Stimulated activated memory B cell treated with anti-CD40 and anti-IgM and Interleukin-4, amounts not matched to agents 10 μg/mL and 1 μg/mL and 100 μg/mL, for 72 hours (primary cell): ENCODE data around the gene SPDYE4.
"Not testable (repeated sequence)": the region's sequence is repeated elsewhere in the genome, so short reads cannot be mapped to it uniquely, and the experiment has no call there.

ENCODE experiments used
- ATAC-seq: fragments of 150-1000 bp; cut with Tn5 transposase; 2 replicates; pipeline ENCODE4 v1.10.0; 2021
- H3K27ac Mint-ChIP-seq: one replicate; pipeline ENCODE4 v1.8.0; 2022; ENCODE audit warnings: mild to moderate bottlenecking, mixed read lengths
- H3K27me3 Mint-ChIP-seq: one replicate; pipeline ENCODE4 v1.8.0; 2022; ENCODE audit warnings: mixed read lengths
- H3K36me3 Mint-ChIP-seq: one replicate; pipeline ENCODE4 v1.8.0; 2022; ENCODE audit warnings: mixed read lengths
- H3K4me1 Mint-ChIP-seq: one replicate; pipeline ENCODE4 v1.8.0; 2022; ENCODE audit warnings: mixed read lengths
- H3K4me3 Mint-ChIP-seq: one replicate; pipeline ENCODE4 v1.8.0; 2022; ENCODE audit warnings: mild to moderate bottlenecking, moderate library complexity, mixed read lengths
- H3K9me3 Mint-ChIP-seq: one replicate; pipeline ENCODE4 v1.8.0; 2022; ENCODE audit warnings: mixed read lengths

Gene SPDYE4, protein sequence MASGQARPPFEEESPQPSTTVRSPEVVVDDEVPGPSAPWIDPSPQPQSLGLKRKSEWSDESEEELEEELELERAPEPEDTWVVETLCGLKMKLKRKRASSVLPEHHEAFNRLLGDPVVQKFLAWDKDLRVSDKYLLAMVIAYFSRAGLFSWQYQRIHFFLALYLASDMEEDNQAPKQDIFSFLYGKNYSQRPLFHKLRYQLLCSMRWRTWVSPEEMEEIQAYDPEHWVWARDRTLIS

DNA sequence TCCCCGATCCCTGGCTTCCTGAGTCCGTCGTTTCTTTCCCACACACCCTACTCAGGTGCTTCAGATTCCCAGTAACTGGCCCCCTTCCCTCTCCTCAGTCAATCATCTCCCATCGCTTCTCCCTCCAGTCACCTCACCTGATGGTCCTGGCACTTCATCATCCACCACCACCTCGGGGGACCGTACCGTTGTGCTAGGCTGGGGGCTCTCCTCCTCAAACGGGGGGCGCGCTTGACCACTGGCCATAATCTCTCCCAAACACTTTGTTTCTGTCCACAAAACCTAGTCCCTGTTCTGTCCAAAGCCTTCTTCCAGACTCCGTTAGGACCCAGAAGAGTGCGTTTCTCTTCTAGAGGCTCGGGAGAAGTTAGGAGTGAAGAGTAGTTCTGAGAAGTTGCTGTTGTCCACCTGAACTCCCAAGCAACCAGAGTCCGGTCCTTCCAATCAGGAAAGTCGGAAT lies at the start of gene SPDYE4:
TSS of gene SPDYE4 (minus strand) at position 410 of the 460 bp plus-strand sequence. CDS start at position 246, 164 bp downstream.
- H3K4me3 Mint-ChIP-seq = no peak within 1 kb of the TSS
- no peaks in the 10 kb centered on the region for H3K9me3 Mint-ChIP-seq
- no peaks in the 10 kb centered on the region for H3K4me1 Mint-ChIP-seq
- no peaks in the 10 kb centered on the region for H3K36me3 Mint-ChIP-seq
- peaks cover 46% of the 10 kb centered on the region for H3K27me3 Mint-ChIP-seq
- no peak within 1 kb of the TSS for H3K27ac Mint-ChIP-seq
- ATAC-seq = no peak

DNA sequence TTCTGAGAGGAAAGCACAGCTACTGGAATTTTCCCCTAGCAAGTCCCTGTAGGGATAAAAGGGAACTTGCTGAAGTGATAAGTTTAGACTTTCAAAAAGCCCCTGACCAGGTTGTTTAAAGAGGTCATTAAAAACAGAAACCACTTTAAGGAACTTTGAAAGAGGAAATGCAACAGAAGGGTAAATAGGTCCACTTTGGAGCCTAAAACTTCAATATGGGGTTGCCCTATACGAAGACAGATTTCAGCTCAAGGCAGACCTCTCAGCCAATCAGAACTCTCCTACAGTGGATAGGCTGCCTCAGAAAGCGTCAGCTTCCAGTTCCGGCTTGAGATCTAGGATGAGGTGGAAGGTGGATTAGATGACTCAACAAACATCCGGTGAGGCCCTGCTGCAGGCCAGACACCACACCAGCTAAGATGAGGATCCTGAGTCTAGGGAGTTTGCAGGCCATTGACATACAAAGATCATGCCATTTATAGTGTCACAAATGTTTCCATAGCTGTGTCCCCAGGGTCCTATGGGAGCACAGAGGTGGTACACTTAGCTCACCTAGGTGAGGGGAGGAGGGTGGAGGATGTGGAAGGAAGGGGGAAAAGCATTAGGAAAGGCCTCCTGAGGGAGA lies 48.7 kb upstream of the SPDYE4 start:
- Mint-ChIP-seq H3K36me3 (peaks cover 28% of the 10 kb centered on the region), H3K27me3 (no peaks in the 10 kb centered on the region), H3K9me3 (peaks cover 14% of the 10 kb centered on the region), H3K4me1 (peaks cover 40% of the 10 kb centered on the region), H3K4me3 (peak overlapping the region; percentile 71), H3K27ac (peak overlapping the region; percentile 100)
- peak; percentile 98 for ATAC-seq

DNA sequence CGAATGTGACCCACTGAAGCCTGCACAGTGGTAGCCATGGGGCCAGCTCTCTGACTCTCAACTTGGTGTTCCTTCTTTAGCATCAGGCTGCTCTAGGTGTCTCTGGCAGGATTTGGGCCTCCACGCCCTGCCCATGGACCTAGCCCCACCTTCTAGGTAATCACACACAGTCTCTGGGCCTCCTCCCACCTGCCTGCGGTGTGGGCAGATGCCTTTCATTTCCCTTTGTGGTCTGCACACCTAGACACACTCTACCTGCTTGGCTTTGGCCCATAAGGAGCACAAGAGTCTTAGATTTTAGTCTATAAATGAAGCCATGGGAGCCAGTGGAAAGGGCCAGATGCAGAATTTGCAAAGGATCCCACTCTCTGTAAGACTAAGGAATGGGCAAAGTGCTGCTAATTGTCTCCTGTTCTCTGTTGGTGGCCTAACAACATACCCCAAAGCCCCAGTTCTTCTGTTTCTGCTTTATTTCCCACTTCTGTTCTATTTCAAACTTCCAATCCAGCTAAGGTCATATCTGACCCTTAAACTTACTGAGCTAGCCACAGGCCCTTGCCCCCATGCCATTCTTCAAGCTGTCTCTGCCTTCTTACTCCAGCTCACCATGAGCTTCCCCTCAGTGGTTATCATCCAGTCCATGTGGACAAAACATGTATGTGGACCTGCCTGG lies 48.0 kb upstream of the SPDYE4 start:
- Mint-ChIP-seq H3K4me3 (peak overlapping the region; percentile 10), H3K27ac (peak overlapping the region; percentile 100)

DNA sequence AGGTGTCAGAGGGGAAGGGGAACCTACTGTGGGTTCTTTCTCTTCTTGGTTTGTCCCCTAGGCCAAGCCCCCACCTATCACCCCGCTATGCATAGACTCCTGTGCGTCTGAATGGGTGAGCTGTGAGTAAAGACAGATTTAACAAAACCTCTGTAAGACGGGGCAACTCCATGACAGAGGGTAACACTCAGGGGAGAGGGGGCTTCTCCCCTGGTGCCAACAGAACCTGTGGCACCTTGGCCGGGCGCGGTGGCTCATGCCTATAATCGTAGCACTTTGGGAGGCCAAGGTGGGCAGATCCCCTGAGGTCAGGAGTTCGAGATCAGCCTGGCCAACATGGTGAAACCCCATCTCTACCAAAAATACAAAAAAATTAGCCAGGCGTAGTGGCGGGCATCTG lies 47.0 kb upstream of the SPDYE4 start:
- H3K36me3 Mint-ChIP-seq = peaks cover 19% of the 10 kb centered on the region
- ATAC-seq = not testable (repeated sequence)
- H3K27ac Mint-ChIP-seq = peak overlapping the region; percentile 100

More for the DNA sequence above, 48.0 kb upstream of the SPDYE4 start:
- H3K27me3 Mint-ChIP-seq = no peaks in the 10 kb centered on the region
- peaks cover 10% of the 10 kb centered on the region for H3K9me3 Mint-ChIP-seq
- peaks cover 40% of the 10 kb centered on the region for H3K4me1 Mint-ChIP-seq
- peaks cover 21% of the 10 kb centered on the region for H3K36me3 Mint-ChIP-seq
- peak; percentile 76 for ATAC-seq

DNA sequence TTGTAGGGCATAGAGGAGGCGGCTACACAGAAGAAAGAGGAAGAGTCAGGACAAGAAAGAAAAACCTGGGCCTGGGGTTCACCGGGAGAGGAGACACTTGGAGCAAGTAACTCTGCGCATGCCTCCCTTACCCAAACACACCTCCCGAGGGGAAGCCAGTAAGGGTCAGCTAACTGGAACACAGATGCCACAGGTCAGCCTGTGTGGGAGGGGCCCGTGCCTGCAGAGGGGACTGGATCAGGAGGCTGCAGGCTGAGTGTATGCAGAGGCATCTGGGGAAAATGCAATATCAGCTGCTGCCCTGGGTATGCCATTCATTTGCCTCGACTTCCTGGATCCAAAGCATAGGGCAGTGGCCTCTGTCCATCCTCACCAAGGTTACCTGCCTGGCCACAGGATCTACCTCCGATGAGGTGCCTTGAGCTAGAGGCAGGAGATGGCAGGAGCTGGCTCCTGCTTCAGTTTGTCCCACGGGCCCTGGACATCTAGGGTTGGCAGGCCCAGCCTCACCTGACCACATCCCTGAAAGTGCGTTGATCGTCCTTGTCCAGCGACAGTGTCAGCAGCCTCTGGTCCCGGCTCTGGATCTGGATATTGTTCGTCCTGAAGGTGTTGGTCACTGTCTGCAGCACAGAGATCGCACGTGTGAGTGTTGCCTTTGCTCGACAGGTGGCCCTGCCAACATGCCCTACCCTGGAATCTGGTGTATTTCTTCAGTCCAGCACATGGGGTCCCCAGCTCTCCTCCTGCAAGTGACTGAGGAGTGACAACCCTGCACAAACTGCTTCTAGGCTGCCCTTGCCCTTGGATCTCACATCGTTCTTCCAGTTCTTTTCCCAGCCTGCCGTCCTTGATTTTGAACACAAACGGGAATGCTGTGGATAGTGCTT lies 45.4 kb upstream of the SPDYE4 start:
- Mint-ChIP-seq H3K4me3 (no peak overlapping the region), H3K4me1 (peaks cover 49% of the 10 kb centered on the region), H3K27ac (peak overlapping the region; percentile 62), H3K27me3 (no peaks in the 10 kb centered on the region), H3K9me3 (peaks cover 10% of the 10 kb centered on the region), H3K36me3 (peaks cover 11% of the 10 kb centered on the region)
- ATAC-seq = no peak

More for the DNA sequence above, 47.0 kb upstream of the SPDYE4 start:
- H3K9me3 Mint-ChIP-seq, H3K27me3 Mint-ChIP-seq, H3K4me3 Mint-ChIP-seq: not testable (repeated sequence)
- H3K4me1 Mint-ChIP-seq = peaks cover 40% of the 10 kb centered on the region

DNA sequence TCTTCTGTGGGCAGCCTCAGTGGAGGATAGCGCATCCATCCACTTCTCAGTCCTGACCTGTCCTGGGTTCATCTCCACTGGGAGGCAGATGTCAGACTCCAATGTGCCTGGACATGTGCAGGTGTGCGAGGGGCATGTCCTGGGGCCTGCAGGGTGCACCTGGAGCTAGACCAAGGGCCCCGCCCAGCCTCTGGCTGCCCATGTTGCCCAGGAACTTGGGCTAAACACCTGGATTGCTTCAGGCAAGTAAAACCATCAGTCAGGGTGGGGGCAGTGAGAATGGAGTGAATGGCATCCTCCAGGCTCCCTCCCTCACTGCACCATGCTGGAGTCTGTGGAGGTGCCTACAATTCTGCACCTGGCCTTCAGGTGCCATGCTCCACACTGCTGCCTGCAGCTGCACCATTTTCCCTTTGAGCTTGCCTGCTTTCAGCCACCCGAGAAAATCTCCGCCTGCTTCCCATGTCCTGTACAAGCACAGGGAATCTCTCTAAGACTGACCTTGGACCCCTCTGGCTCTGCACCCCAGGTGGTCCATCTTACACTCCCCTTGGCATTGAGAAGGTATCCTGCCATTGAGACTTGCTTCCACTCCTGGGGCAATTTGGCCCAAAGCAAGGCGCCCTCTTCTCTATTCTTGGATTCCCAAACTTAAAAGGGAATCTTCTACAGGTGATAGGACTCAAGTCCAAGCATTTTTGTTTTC lies 42.9 kb upstream of the SPDYE4 start:
- ATAC-seq = no peak
- Mint-ChIP-seq H3K4me3 (no peak overlapping the region), H3K27me3 (no peaks in the 10 kb centered on the region), H3K9me3 (no peaks in the 10 kb centered on the region), H3K27ac (no peak overlapping the region), H3K36me3 (no peaks in the 10 kb centered on the region), H3K4me1 (peaks cover 26% of the 10 kb centered on the region)

DNA sequence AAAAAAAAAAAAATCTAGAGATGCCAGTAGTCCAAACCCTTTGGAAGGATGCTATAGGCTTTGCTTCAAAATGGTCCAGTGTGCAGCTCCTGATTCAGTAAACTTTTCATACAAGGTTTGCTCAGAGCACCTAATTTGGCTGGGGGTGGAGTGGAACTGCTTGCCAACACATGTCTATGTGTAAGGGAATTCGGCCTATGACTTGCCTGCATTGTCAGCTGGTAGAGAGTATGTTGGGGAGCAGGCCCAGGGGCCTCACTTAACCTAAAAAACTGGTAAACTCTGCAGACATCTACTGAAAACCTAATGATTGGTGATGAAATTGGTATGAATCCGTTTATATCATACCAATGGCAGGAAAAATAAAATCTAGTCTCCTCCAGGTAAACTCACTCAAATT lies 42.3 kb upstream of the SPDYE4 start:
- no peak overlapping the region for H3K4me3 Mint-ChIP-seq
- H3K9me3 Mint-ChIP-seq = no peaks in the 10 kb centered on the region
- H3K27me3 Mint-ChIP-seq = no peaks in the 10 kb centered on the region
- H3K4me1 Mint-ChIP-seq = peaks cover 20% of the 10 kb centered on the region
- no peak for ATAC-seq
- no peaks in the 10 kb centered on the region for H3K36me3 Mint-ChIP-seq
- no peak overlapping the region for H3K27ac Mint-ChIP-seq

DNA sequence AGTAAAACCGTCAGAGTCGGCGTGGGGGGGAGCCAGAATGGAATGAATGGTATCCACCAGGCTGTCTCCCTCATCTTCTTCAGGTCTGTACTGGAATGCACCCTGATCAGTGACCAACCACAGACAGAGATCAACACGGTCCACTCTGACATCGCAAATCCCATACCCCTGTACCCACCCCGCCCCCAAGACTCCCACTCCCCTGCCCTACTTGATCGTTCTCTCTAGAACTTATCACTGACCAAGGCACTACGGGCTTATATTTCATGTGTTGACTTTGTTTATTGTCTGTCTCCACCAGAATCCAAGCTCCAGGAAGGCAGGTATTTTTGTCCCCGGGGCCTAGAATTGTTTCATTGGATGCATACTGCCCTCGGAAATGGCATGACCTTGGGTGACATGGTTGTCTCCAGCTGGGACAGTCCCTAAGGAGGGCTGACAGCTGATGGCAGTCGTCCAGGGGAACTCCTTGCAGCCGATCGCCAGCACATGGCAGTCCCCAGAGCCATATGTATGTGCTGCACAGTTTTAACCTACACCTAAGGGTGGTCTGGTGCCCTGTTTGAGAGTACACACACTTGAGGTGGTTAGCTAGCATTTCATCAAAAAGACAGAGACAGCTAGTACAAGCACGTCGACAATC lies 41.3 kb upstream of the SPDYE4 start:
- H3K4me1 Mint-ChIP-seq = peaks cover 10% of the 10 kb centered on the region
- H3K9me3 Mint-ChIP-seq = no peaks in the 10 kb centered on the region
- no peaks in the 10 kb centered on the region for H3K27me3 Mint-ChIP-seq
- H3K36me3 Mint-ChIP-seq = no peaks in the 10 kb centered on the region
- H3K4me3 Mint-ChIP-seq = no peak overlapping the region
- ATAC-seq = no peak
- H3K27ac Mint-ChIP-seq = no peak overlapping the region

DNA sequence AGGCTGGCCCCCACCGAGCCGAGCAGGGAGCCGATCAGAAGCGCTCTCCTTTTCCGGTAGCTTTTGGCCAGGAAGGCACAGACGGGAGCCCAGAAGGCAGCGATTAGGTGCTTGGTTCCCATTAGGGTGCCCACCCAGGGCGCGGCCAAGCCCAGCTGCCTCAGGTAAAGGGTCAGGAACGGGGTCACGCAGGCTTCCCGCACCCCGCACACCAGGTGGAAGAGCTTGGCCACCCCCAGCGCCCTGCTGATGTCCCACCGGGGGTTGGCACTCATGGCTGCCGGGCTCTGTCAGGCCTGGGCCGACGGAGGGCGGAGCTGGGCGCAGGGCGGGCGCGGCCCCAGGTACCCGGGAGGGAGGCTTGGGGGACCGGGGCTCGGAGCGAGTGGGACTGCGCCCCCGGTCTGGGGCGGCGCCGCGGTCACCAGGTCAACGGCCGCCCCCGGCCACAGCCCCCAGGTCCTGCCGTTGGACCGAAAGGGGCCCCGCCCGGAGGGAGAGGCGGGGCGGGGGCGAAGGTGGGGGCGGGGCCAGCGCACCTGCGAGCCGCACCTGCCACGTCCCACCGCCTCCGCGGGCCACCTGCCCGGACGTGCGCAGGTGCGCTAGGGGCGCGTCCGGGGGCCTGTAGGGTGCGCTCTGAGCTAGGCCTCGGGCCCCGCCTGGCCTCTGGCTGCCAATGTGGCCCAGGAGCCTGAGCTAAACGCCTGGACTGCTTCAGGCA lies 40.7 kb upstream of the SPDYE4 start, which contains the start of gene MFSD6L:
TSS of gene MFSD6L (minus strand) at position 520 of the 724 bp plus-strand sequence. CDS start at position 275, 245 bp downstream.
- peaks cover 9% of the 10 kb centered on the region for H3K4me1 Mint-ChIP-seq
- peak; percentile 72 for ATAC-seq

DNA sequence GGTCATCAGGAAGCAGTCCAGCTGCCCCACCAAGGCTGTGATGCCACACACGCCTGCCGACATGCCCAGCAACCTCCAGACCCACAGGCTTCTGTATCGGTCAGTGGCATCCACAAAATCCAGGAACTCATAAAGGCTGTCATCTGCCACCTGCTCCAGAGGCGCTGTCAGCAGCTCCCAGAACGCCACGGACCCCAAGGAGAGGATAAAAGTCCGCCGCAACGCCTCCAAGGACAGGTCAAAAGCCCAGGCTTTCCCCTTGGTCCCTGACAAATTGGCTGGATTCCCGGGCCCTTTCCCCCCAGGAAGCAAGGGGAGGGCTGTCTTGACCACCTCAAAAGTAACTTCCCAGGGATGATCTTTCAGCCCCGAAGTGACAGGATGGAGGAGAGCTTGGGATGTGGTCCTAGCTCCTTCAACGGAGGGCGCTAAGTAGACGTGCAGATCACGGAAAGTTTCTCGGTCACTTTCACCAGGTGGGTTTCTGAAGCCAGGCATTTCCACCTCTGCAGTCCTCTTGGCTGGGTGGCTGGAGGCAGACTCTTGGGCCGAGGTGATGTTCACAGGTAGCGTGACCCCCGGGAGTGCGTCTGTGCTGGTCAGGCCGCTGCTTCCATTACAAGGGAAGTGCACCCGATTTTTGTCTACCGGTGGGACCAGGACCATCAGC lies 40.0 kb upstream of the SPDYE4 start:
- no peaks in the 10 kb centered on the region for H3K36me3 Mint-ChIP-seq
- peaks cover 16% of the 10 kb centered on the region for H3K4me1 Mint-ChIP-seq
- no peak overlapping the region for H3K27ac Mint-ChIP-seq
- no peak overlapping the region for H3K4me3 Mint-ChIP-seq
- no peak for ATAC-seq
- H3K9me3 Mint-ChIP-seq = no peaks in the 10 kb centered on the region
- H3K27me3 Mint-ChIP-seq = no peaks in the 10 kb centered on the region

More for the DNA sequence above, 40.7 kb upstream of the SPDYE4 start, which contains the start of gene MFSD6L:
- Mint-ChIP-seq H3K36me3 (no peaks in the 10 kb centered on the region), H3K27me3 (no peaks in the 10 kb centered on the region), H3K27ac (no peak within 1 kb of the TSS), H3K4me3 (no peak within 1 kb of the TSS), H3K9me3 (no peaks in the 10 kb centered on the region)

DNA sequence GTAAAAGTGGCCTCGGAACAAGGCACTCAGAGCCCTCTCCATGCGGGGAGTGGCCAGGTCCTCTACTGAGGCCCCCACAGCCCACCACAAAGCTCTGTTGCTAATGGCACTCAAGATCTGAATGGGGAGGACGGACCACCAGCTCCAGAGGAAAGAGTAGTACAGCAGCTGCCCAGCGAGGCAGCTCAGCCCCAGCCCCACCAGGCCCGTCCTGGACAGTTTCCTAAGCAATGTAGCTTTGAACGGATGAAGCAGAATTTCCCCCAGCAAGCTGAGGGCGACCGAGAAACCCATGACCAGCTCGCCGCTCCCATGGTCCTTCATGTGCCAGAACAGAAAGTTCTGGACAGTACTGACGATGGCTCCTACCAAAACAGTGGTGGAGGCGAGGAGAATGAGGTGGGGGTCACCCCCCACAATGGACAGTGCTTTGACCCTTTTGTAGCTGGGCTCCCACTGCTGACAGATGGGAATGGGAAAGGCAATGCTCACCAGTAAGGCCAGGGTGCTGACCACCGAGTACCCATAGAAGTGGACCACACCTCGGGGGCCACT lies 39.4 kb upstream of the SPDYE4 start:
- H3K27ac Mint-ChIP-seq = no peak overlapping the region
- H3K27me3 Mint-ChIP-seq = no peaks in the 10 kb centered on the region
- peaks cover 16% of the 10 kb centered on the region for H3K4me1 Mint-ChIP-seq
- H3K9me3 Mint-ChIP-seq = no peaks in the 10 kb centered on the region
- H3K4me3 Mint-ChIP-seq = no peak overlapping the region
- no peak for ATAC-seq
- H3K36me3 Mint-ChIP-seq = no peaks in the 10 kb centered on the region

DNA sequence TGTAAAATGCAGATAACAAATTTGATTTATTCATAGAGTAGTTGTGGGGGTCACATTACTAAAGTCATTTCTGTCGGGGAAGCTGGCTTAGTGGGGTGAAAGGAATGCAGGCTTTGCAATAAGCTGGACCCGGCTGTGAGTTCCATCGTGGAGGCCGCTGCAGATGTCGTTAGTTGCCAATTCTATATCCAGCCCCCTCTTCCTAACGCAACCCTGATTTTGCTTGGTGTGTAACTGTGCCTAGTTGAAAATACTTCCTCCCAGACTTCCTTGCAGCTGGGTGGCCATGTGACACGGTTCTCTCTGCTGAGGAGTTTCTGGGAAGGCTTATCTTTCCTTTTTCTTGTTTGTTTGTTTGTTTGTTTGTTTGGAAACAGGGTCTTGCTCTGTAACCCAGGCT lies 36.3 kb upstream of the SPDYE4 start:
- Mint-ChIP-seq H3K9me3 (no peaks in the 10 kb centered on the region), H3K27me3 (peaks cover 6% of the 10 kb centered on the region), H3K4me1 (peaks cover 12% of the 10 kb centered on the region), H3K4me3 (no peak overlapping the region), H3K27ac (peak overlapping the region; percentile 15), H3K36me3 (no peaks in the 10 kb centered on the region)
- ATAC-seq = no peak

DNA sequence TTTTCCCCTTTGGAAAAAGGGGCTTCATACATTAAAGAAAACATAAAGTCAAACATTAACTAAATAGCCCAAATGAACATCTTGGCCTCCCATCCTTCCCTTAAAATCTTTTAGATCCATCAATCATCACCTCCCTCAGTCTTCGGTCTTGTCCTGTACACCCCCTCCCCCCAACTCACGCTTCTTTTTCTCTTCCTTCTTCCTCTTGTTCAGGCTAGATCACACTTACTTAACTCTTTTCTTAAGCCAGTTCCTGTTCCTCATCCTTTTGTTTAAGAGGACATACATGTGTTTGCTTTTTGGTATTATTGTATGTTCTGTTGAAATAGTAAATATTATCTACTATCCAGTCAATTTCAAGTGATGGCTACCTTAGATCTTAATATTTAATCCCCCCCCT lies 35.3 kb upstream of the SPDYE4 start:
- Mint-ChIP-seq H3K4me3 (no peak overlapping the region), H3K36me3 (no peaks in the 10 kb centered on the region), H3K27me3 (peaks cover 8% of the 10 kb centered on the region), H3K4me1 (peaks cover 8% of the 10 kb centered on the region), H3K27ac (peak overlapping the region; percentile 28), H3K9me3 (no peaks in the 10 kb centered on the region)
- ATAC-seq = no peak
